Stomach (tissue), 4 donors: ENCODE data around the gene SKI.
"Not testable (repeated sequence)": the region's sequence is repeated elsewhere in the genome, so short reads cannot be mapped to it uniquely, and the experiment has no call there.

ENCODE experiments used
- CTCF ChIP-seq, 7 experiments: fragments of 450-650 bp in 4 of 7; fragments of 200-600 bp in 3 of 7; sonication (generic) in 3 of 7; IDR thresholded peaks; one replicate each; pipeline ENCODE4 v1.5.1; 2016 to 2019; ENCODE audit warnings: antibody characterized with exemption in 7 of 7, control low read depth in 2 of 7, mild to moderate bottlenecking in 1 of 7
- EP300 ChIP-seq: sonication (generic); formaldehyde crosslinking; IDR thresholded peaks from one replicate; pipeline ENCODE4 v1.6.1; 2017; ENCODE audit warnings: antibody characterized with exemption
- POLR2A ChIP-seq, 4 donors: fragments of 450-650 bp; IDR thresholded peaks; one replicate each; pipeline ENCODE4 v1.6.1; 2016; ENCODE audit warnings: antibody characterized with exemption in 4 of 4, control low read depth in 2 of 4, mild to moderate bottlenecking in 1 of 4, moderate library complexity in 1 of 4

- TF ChIP-seq EP300; CTCF (IDR thresholded peaks at IDR 0.05); POLR2A (IDR thresholded peaks at IDR 0.05): not testable (repeated sequence)
These were observed 32.4 kb downstream of the SKI start for GRCh38 chr1:2260470-2260869.
